ENCODE data around the gene MYH15.

The MYH15 gene

DNA sequence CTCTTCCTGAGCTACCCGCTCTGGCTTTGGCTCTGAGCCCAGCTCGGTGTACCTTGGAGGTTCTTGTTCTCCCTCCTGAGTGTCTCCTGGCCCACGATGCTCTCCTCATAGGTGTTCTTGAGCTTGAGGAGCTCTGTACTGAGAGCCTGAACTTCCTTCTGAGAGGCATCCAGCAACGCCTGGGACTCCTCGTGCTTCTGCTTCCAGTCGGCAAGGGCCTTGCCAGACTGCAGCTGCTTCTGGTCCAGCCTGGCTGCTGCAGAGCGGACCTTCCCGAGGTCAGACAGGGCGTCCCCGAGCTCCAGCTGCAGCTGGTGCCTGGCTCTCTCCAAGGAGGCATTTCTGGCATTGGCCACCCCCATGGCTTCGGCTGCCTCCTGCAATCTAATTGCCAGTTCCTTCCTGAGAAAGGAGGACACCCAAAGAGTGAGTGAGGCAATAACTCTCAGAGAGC, 99.8 kb downstream of the MYH15 start:
- no peak for DNase-seq

DNA sequence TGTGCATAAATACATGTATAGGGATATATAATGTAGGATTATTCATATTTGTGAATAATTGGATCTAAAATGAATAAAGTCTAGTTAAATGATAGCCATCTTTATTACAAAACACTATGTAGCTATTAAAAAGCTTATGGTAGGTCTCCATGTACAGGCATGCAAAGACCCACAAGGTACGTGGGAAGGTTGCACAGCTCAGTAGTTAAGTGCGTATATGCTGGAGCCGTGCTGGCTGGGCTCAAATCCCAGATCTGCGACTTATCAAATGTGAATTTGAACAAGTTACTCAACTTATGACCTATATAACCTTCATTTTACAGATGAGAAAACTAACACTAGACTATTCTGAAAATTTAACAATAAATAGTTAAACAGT, 100.6 kb downstream of the MYH15 start:
- DNase-seq, result no peak

DNA sequence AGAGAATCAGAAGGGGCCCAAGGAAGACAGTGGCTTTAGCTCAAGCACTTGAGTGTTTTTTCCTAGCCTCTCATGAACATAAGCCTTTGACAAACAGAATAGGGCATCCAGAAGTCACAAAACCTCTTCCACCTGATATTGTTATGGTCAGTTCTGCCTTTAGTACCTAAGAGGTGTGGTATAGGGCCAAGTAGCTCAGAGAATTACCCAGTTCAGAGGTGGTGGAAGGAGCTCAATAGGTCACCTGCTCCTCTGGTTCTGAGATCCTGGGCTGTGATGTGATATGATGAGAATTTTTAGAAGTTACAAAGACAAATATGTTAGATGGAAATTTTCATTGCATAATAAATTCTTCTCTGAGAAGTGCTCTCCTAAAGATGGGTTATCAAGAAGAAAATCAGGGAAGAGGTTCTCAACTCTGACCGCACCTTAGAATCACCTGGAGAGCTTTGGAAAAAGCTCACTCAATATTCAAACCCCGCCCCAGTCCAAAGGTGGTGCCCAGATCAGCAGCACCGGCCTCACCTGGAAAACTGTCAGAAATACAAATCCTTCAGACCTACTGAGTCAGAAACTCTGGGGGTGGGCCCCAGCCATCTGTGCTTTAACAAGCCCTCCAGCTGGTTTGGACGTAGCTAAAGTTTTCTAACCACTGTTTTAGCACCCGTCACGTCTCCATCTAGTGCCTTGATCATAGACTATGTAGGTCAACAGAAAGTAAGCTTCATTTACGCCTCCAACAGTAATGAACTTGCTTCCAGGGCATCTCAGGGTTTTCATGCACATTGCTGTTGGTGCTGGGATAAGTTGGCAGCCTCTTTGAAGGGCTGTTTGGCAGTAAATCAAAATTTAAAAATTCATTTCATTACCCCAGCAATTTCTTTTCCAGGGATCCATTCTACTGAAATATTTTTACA, 101.3 kb downstream of the MYH15 start:
- no peak for DNase-seq

DNA sequence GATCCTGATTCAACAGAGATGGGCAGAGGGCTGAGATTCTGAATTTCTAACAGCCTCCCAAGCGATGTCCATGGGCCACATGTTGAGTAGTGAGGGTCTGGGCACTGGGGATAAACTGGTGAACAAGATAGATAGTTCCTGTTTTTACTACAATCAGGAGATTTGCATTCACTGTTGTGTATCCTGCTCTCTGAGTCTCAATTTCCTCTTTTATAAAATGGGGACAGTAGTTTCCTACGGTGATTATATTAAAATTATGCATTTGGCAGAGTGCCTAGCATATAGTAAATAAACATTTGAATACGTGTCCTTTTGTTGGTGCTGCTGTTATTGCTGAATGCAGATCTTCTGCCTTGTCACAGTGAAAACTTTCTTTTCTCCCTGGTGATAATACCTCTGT, 102.5 kb downstream of the MYH15 start:
- no peak for DNase-seq

DNA sequence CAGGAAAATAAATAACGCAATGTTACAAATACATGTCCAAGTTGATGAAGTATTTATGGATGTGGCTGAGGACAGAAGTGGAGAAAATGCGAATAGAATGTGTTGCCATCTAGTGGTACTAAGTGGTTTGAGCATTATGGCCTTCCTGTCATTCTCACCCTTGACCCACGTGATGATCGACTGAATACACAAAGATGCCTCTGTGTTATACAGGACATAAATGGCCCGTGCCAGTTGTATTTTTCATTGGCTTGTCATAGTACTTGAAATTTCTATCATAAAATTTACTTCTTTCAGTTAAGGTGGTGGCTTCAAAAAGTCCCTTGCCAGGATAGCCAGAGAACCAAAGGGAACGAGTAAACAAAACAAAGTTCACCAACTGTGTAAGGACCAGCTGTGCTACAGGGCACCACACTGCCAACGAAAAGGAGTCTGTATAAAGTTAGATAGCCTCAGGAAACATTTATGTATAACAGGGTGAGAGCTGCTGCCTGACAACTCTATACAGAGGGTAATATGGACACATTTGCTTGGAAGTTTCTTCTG, 103.7 kb downstream of the MYH15 start:
- DNase-seq, result no peak

DNA sequence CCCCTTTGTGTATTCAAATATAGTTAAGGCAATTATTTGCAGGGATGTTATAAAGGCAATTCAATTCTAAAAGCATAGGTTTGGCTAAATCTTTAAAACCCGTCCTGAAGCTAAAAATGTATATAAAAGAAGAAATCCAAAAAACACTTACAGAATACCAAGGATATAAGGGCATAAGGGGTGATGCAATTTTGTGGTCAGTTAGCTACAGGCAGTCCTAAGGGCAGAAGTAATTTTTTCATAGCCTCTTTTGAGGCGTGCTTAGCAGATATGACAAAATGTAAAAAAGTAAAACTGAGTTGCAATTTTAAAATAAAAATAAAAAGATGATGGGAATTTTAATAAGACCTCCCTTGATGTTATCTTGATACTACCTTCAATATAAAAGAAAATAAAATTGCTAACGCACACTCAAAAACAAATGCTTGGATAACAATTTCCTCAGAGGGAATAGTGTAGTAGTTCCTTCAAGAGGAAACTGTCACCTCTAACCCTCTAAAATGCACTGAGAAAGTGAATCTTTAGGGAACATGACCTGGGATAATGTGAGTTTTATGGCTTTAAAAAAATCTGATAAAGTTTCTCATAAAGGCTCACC, 104.2 kb downstream of the MYH15 start:
- DNase-seq, result no peak

DNA sequence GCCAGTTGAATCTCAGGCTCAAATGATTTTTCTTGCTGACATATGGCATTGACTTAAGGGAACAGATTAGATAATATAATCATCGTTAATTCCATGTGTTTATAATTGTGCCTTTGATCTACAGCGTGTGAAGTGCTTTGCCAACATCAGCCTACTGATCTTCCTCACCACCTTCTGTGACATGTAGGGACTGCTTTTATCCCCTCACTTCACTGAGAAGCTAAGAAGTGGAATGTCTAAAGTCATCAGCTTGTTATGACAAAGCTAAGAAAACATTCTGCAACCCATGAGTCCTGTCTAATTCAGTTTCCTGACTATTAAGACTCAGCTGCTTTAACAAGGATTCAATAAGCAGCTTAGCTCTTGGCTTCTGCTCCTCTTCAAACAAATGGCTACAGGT, 106.0 kb downstream of the MYH15 start:
- no peak for DNase-seq

DNA sequence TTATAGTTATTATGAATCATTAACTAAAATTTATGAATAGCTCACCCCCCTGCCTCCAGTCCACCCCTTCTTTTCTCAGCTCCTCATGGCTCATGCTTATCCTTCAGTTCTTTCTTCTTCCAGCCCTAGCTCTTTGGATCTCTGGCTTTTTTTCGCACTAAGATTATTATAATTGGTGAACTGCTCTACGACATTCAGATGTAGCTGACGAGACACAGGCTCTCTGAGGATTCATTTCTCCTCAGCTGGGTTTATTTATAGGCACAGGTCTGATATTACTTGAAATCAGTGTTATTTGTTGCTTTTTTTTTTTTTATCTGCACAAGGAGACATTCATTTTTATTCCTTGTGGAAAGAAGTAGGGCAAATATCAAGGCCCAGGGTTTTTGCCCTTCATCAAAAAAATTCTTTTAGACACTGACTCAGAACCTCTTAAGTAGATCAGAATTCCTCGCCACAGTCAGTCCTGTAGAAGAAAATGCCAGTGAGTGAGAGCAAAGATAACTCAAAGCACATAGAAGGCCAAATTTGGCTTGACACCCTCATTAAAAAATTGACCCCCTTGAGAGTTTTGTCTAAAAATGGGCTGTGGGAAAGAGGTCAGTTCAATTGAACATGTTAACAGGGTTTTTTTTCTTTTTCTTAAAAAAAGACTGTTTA, 106.6 kb downstream of the MYH15 start:
- DNase-seq, result no peak

DNA sequence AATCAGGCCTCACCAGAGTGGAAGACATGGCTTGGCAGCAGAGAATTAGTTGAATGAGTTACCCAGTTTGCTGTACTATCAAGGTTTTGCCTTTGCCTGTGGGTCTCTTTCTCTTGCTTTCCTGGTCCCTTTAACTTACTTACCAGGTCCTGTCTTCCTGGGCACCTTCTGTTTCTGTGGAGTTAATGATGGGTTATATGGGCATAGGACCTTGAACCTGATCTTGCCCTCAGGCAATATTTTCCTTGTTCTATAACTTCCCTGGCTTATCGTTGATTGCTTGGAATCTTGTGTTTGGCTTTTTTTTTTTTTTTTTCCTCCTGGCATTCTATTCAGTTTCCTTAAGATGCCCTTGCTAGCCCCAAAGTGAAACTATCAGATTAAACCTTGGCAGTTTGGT, 107.2 kb downstream of the MYH15 start:
- DNase-seq, result no peak

DNA sequence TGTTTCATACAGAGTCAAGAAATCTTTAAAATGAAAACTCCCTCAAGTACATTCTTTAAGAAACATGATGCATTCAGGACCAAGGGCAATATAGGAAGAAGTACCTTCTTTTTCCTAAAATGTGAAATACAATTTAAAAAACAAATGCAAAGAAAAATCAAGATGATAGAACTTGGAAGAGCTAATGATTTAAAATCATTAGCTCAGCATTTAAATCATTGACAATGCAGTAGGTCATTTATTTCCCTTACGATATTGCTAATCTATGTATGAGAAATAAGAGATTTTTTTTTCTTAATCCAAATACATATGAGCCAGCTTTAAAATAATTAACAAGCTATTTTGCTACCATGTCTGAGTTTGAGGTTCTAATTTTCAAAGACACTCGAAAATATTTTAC, 108.6 kb downstream of the MYH15 start:
- DNase-seq, result no peak

DNA sequence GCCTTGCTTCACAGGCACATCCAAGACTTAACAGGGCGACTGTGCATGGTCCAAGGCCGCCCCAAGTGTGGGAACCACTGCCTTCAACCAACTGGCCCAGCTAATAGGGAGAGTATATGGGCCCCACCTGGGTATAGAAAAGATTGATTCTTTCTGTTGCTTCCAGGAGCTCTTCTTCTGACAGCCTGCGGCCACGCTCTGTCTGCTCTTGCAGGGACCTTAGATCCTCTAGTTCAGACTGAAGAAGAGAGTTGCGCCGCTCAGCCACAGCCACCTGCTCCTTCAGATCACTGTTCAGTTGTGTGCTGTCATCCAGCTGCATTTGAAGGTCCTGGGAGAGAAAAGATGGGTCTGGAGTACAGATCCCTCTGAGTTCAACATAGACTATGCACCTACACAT, 111.9 kb downstream of the MYH15 start:
- no peak for DNase-seq

DNA sequence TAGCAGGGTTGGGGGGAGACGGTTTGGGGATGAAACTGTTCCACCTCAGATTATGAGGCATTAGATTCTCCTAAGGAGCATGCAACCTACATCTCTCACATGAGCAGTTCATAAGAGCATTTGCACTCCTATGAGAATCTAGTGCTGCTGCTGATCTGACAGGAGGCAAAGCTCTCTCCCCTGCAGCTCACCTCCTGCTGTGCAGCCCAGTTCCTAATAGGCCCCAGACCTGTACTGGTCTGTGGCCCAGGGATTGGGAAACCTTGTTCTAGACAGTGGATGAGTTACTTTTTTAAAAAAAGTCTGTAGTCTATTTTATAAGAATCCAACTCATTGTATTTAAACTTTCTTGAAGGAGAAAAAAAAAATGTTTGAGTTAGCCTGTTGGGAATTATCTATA, 114.1 kb downstream of the MYH15 start:
- DNase-seq, result no peak

DNA sequence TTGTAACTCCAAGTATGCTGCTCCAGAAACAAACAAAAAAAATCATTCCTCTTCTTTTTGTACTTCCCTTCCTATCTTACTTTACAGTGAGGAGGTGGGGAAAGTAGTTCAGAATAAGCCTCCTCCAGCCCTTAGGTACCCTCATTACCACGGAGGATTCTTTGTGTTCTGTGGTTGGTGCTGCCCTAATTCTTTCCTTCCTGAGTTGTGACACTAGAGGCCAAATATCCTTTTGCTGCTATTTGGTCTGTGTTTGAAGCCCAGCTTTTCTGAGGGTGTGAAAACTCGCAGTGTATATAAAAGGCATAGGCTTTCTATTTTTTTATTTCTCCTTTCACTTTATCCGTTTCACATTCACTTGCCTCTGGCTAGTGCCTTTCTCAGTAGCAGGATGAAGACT, 115.8 kb downstream of the MYH15 start:
- no peak for DNase-seq

DNA sequence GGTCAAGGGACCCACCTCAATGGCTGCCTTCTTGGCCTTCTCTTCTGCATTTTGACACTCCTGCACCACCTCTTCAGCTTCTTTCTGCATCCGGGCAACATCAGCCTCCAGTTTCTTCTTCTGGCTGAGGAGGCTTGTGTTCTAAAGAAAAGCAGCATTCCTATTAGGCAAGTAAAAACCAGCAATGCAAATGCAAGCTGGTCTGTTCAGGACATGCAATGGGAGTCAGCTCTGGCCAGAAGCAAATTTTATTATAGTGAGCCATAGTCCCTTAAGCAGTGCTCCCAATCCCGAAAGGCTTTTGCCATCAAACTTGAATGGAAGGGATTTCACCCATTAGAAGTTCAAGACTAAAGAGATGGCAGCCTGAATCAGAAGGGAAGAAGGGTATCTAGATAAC, 116.4 kb downstream of the MYH15 start:
- DNase-seq, result no peak

DNA sequence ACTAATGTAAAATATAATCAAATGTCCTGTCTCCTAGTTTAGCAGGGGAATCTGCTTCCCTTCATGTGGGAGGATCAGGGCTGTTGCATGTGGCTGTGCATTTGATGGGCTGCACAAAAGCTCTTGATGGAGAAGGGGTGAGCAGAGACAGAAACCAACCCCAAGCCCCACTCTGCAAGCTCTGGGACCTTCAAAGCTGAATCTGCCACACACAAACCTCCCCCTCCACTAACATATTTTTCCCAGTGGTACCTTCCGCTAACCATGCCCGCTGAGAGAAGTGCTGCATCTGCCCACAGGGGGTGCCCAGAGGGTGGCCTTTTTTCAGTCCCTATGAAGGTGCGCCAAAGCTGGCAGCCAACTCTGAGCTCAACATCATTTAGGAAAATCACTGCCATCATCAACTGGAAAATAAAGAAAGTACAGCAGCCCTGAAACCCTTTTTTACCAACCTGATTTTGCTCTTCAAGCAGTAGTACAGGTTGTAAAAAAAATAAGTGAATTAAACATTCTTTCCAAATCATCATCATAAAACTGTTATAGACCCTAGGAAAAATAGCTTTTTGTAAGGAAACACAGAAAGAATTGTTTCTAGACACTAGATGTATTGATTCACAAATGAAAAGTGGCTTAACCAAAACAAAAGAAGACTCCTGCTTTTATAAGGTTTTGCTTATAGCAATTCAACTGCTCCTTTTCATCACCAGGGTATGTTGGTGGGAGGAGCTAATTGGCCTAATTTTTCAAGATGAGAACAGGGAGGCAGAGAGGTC, 117.1 kb downstream of the MYH15 start:
- no peak for DNase-seq

DNA sequence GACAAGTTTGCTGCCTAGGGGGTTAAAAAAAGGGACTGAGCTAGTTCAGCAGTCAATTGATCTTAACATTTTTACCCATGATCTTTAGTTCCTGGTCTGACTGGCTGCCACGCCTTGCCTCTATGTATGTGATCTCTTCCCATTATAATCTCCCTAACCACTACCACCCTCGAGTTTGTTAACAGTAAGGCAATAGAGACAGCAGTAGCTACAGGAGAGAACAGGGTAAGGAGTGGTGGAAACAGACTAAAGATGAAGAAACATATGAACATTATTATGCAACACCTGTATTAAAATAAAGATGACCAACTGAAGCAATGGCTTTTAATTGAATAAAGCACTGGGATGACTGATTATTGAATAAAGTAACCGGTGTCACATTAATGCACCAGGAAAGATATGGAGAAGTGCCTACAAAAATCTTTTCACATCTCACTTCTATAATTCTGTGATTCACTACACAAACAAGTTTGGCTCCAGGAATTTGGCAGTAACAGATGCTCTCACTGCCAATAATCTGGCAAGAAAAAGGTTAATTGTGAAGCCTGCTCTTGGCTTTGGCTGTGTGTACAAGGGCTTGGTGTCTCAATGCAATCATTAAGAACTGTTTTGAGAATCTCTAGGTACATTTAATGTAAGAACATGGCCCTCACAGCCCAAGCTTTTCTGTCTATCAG, 118.3 kb downstream of the MYH15 start:
- no peak for DNase-seq

DNA sequence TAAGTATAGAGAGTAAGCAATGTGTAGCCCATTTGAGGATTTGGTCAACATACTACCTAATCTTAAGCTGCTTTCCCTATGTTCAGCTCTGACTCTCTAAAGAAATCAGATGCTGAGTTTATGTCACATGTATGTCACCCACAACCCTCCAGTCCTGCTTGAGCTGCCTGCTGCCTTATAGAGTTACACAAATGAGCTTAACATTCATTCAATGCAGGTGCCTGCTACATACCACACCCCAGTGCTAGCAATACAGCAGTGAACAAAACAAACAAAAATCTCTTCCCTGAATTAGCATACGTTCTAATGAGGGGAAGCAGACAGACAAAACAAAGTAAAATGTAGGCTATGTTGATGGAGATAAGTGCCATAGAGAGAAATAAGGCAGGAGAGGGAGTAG, 121.0 kb downstream of the MYH15 start:
- DNase-seq, result no peak

DNA sequence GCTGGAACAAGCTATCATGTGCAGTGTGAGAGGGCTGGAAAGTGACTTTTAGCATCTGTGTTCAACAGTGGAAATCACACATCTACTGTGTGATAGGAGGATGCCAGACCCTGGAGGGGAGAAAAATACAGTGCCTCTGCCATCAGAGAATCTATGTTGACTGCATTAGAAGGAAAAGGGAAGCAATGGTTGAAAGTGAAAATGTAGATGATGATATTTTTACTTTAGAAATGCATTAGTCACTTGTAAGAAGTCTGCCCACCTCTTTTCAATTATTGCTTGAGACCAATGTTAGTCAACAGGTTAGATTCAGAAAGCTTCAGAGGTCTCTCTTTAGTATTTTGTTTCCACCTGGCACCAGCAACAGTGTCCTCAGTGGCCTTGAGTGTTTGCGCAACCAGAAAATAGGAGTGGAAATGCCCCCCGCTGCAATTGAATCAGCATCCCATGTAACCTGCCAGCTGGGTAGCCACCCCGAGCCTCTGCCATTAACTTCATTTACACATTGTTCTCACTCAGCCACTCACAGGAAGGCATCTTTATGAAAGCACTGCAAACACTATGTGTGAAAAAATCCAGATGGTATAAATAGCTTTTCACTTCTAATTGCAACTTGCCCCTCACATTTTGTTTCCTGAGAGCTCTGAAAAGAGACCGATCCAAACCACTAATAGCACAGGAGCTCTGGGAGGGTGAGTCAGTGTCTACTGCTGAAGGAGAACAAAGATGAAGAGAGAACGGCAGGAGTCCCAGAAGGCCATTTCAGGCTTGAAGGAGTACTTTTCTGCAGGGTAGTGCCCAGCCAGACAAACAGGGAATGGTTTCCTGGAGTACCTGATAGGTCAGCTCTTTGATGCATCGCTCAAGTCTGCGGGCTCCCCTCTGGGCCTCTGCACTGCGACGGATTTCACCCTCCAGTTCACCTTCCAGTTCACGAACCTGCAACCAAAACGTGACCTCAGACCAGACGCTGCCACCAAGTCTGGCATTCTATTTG, 122.0 kb downstream of the MYH15 start:
- no peak for DNase-seq

DNA sequence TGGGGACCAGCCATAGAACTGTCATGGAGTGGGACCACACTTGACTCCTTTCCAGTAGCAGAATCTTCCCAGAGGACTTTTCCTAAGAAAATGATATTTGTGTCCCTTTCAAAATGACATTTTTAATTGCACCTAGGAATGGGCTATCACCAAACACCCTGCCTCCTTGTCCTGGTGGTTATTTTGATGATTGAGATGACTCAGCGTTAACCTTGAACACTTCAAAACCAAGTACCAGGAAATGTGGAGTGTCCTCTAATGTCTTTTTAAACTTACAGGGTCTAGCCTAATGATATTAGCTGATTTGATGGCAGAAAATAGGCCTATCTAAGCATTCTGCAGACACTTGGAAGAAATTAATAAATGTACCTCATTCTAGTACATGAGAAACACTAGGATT, 123.3 kb downstream of the MYH15 start:
- no peak for DNase-seq

DNA sequence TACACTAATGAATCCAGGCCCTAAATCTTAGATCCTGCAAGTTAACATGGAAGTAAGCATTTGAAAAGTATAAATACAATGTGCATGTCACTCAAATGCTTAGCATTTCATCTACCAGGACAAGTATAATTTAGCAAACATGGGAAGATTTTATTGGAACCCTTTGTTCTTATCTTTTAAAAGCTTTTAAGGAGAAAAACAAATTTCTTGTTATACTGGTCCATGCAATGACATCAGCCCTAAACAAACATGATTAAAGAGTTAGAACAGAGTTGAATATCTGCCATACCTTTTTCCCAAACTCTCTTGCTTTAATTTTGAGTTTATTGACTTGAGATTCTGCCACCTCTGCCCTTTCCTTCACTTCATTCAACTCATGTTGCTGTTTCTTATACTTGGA, 127.1 kb downstream of the MYH15 start:
- no peak for DNase-seq

DNA sequence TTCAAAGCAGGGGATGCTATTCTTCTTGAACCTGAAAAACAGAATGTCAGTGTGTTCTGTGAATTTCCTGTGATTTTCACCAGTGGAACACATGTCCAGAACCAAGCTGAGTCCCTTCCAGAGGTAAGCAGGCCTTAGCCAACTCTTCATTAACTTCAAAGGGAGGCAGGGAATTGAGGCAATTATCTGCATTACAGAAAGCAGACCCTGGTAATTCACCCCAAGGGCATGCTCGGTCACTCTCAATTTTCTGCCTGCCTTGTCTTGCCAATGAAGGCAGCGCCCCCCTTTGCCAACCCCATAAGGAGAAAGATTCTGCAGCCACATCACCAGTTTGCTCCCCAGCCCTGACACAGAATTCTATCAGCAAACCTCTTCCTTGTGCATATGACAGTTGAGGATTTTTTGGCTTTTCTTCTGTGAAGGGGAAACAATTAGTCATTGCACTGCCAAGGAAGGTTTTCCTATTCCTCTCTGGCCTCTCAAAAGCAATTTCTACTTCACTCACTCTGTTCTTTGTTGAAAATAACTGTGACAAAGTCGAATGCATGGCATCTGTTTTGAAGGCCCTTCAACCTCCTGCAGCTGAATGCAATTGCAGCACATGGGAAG, 128.8 kb downstream of the MYH15 start:
- DNase-seq, result no peak

Measured in activated CD8-positive, alpha-beta memory T cell treated with anti-CD3 and anti-CD28 coated beads, Interleukin-2, amount 50 U/mL, for 4 hours (primary cell).